Activated T-cell treated with anti-CD3 and anti-CD28 coated beads for 4 hours (primary cell): ENCODE measurements around the gene TUBE1.
A peak's percentile ranks its signal among the peaks of the same experiment; 100 is the strongest.
"Not testable (repeated sequence)": the region's sequence is repeated elsewhere in the genome, so short reads cannot be mapped to it uniquely, and the experiment has no call there.

Experiments used
- DNase-seq: peaks from one replicate; pipeline ENCODE4 v3.0.0-alpha.2; 2020

Gene TUBE1

GRCh38 chr6:112087136-112087911 is at the start of gene TUBE1, which contains the start of gene FAM229B:
TUBE1 (minus strand) TSS chr6:112087482; CDS start chr6:112087434, 48 bp downstream.
FAM229B (plus strand) TSS chr6:112087591; CDS start chr6:112099284, 11,693 bp downstream.
- peak; percentile 82 for DNase-seq

GRCh38 chr6:112130878-112131277 is 43.6 kb upstream of the TUBE1 start:
- no peak for DNase-seq

- DNase-seq = no peak
Observed at GRCh38 chr6:112128208-112128607, 40.9 kb upstream of the TUBE1 start.

- DNase-seq = no peak
Observed at GRCh38 chr6:112123982-112124381, 36.7 kb upstream of the TUBE1 start.

- DNase-seq = no peak
Observed at GRCh38 chr6:112122756-112123155, 35.5 kb upstream of the TUBE1 start.

GRCh38 chr6:112118034-112118433 is 30.8 kb upstream of the TUBE1 start:
- DNase-seq = no peak

GRCh38 chr6:112117554-112117953 is 30.3 kb upstream of the TUBE1 start:
- DNase-seq = no peak

GRCh38 chr6:112116221-112116620 is 28.9 kb upstream of the TUBE1 start:
- no peak for DNase-seq

- no peak for DNase-seq
Observed at GRCh38 chr6:112114577-112115223, 27.4 kb upstream of the TUBE1 start.

GRCh38 chr6:112113918-112114317 is 26.6 kb upstream of the TUBE1 start:
- no peak for DNase-seq

- DNase-seq = no peak
Observed at GRCh38 chr6:112113431-112113830, 26.1 kb upstream of the TUBE1 start.

- DNase-seq = no peak
Observed at GRCh38 chr6:112109262-112109661, 22.0 kb upstream of the TUBE1 start.

- no peak for DNase-seq
Observed at GRCh38 chr6:112106562-112106961, 19.3 kb upstream of the TUBE1 start.

GRCh38 chr6:112106026-112106425 is 18.7 kb upstream of the TUBE1 start:
- not testable (repeated sequence) for DNase-seq

GRCh38 chr6:112100561-112100960 is 13.3 kb upstream of the TUBE1 start:
- DNase-seq = no peak

GRCh38 chr6:112096901-112097300 is 9.6 kb upstream of the TUBE1 start:
- no peak for DNase-seq

- DNase-seq = no peak
Observed at GRCh38 chr6:112087916-112088315, 634 bp upstream of the TUBE1 start.

- no peak for DNase-seq
Observed at GRCh38 chr6:112086744-112087135, 542 bp downstream of the TUBE1 start.

GRCh38 chr6:112085286-112086065 is 1.8 kb downstream of the TUBE1 start:
- DNase-seq = no peak

- DNase-seq = no peak
Observed at GRCh38 chr6:112081569-112081968, 5.7 kb downstream of the TUBE1 start.

GRCh38 chr6:112066606-112067005 is 20.7 kb downstream of the TUBE1 start:
- no peak for DNase-seq

- DNase-seq = no peak
Observed at GRCh38 chr6:112065426-112065986, 21.8 kb downstream of the TUBE1 start.

GRCh38 chr6:112062966-112063365 is 24.3 kb downstream of the TUBE1 start:
- DNase-seq = no peak
